Bone marrow (tissue), 2 donors: Measurements from ENCODE around the gene NABP2.

Experiments
- DNase-seq, 2 donors: peaks; one replicate each; lab custom pipeline; 2025; lab: John Stamatoyannopoulos, UW

NABP2 gene

GRCh38 chr12:56213878-56214277 is 10.3 kb upstream of the NABP2 start:
- no peak for DNase-seq

GRCh38 chr12:56216461-56216860 is 7.7 kb upstream of the NABP2 start:
- DNase-seq: no peak

GRCh38 chr12:56219840-56220239 is 4.3 kb upstream of the NABP2 start:
- DNase-seq: no peak

GRCh38 chr12:56220611-56221231 is 3.4 kb upstream of the NABP2 start:
- DNase-seq: peak in 1 of 2 donors; percentile 67

- no peak for DNase-seq
Measured at GRCh38 chr12:56221232-56221756, 2.8 kb upstream of the NABP2 start.

- DNase-seq: peak; percentile 88 to 93
Measured at GRCh38 chr12:56221757-56222530, 2.2 kb upstream of the NABP2 start, which contains the start of gene RNF41. TSS of gene RNF41 (minus strand) at chr12:56221922. CDS start at chr12:56214047, 7,875 bp downstream.

GRCh38 chr12:56222531-56222895 is 1.6 kb upstream of the NABP2 start:
- no peak for DNase-seq

- DNase-seq: no peak
Measured at GRCh38 chr12:56223571-56224101, 506 bp upstream of the NABP2 start.

- DNase-seq: no peak
Measured at GRCh38 chr12:56224954-56225353, 812 bp downstream of the NABP2 start.

GRCh38 chr12:56229082-56229481 is 4.9 kb downstream of the NABP2 start:
- no peak for DNase-seq

GRCh38 chr12:56229916-56230431 is 5.8 kb downstream of the NABP2 start, which contains the start of gene SLC39A5:
TSS of gene SLC39A5 (plus strand) at chr12:56230051. CDS start at chr12:56231275, 1,224 bp downstream.
- DNase-seq: no peak

GRCh38 chr12:56230432-56231183 is 6.5 kb downstream of the NABP2 start:
- no peak for DNase-seq

GRCh38 chr12:56231184-56231582 is 7.0 kb downstream of the NABP2 start:
- no peak for DNase-seq

- no peak for DNase-seq
Measured at GRCh38 chr12:56234746-56235436, 10.7 kb downstream of the NABP2 start.

- no peak for DNase-seq
Measured at GRCh38 chr12:56236091-56236490, 11.9 kb downstream of the NABP2 start.

- DNase-seq: no peak
Measured at GRCh38 chr12:56236985-56237384, 12.8 kb downstream of the NABP2 start.

GRCh38 chr12:56237552-56237951 is 13.4 kb downstream of the NABP2 start:
- no peak for DNase-seq

GRCh38 chr12:56241424-56242303 is 17.5 kb downstream of the NABP2 start:
- no peak for DNase-seq

- DNase-seq: no peak
Measured at GRCh38 chr12:56242986-56243385, 18.8 kb downstream of the NABP2 start.

GRCh38 chr12:56243731-56244181 is 19.6 kb downstream of the NABP2 start:
- no peak for DNase-seq
